Hepatocyte (in vitro differentiated cells): ENCODE results near the gene PSMG3. TPM values are rescaled to one million over a fixed set of nuclear protein-coding genes. Genes with fewer than 3 reads are reported as not detected.
A peak's percentile ranks its signal among the peaks of the same experiment; 100 is the strongest.

ENCODE experiments used
- DNase-seq: peaks from one replicate; pipeline ENCODE4 v3.0.0-alpha.2; 2016; ENCODE audit warnings: low spot score
- H2AFZ ChIP-seq: fragments of 200-600 bp; sonication (generic); 2 replicates; pipeline ENCODE4 v1.6.0; 2016; ENCODE audit warnings: antibody characterized with exemption, mild to moderate bottlenecking
- H3K27ac ChIP-seq: fragments of 200-600 bp; sonication (generic); 2 replicates; pipeline ENCODE4 v1.5.1; 2016; ENCODE audit warnings: mild to moderate bottlenecking
- H3K27me3 ChIP-seq: fragments of 200-600 bp; sonication (generic); 2 replicates; pipeline ENCODE4 v1.6.1; 2016
- H3K36me3 ChIP-seq: fragments of 200-600 bp; sonication (generic); replicated peaks from 2 replicates; pipeline ENCODE4 v1.5.1; 2016; ENCODE audit warnings: low read depth; ENCODE audit not compliant: insufficient read depth
- H3K4me1 ChIP-seq: fragments of 200-600 bp; sonication (generic); 2 replicates; pipeline ENCODE4 v1.5.1; 2016; ENCODE audit warnings: mild to moderate bottlenecking, moderate library complexity; ENCODE audit not compliant: insufficient read depth
- H3K4me2 ChIP-seq: fragments of 200-600 bp; sonication (generic); 2 replicates; pipeline ENCODE4 v1.6.0; 2016
- H3K4me3 ChIP-seq: fragments of 200-600 bp; sonication (generic); 2 replicates; pipeline ENCODE4 v1.5.1; 2016; ENCODE audit warnings: mild to moderate bottlenecking
- H3K79me2 ChIP-seq: fragments of 200-600 bp; sonication (generic); 2 replicates; pipeline ENCODE4 v1.6.0; 2017; ENCODE audit warnings: mild to moderate bottlenecking
- H3K9me2 ChIP-seq: fragments of 200-600 bp; sonication (generic); replicated peaks from 2 replicates; pipeline ENCODE4 v1.6.0; 2017; ENCODE audit warnings: mild to moderate bottlenecking; ENCODE audit not compliant: insufficient read depth
- H3K9me3 ChIP-seq: fragments of 200-600 bp; sonication (generic); 2 replicates; pipeline ENCODE4 v1.5.1; 2016; ENCODE audit warnings: low read depth, mild to moderate bottlenecking
- H4K20me1 ChIP-seq: fragments of 200-600 bp; sonication (generic); 2 replicates; pipeline ENCODE4 v1.6.0; 2016; ENCODE audit warnings: mild to moderate bottlenecking; ENCODE audit not compliant: insufficient read depth, poor library complexity, severe bottlenecking
- CTCF ChIP-seq: fragments of 200-600 bp; sonication (generic); IDR thresholded peaks from 2 replicates; pipeline ENCODE4 v1.5.1; 2016; ENCODE audit warnings: antibody characterized with exemption, mild to moderate bottlenecking; ENCODE audit not compliant: poor library complexity
- EZH2 ChIP-seq: fragments of 200-600 bp; sonication (generic); IDR thresholded peaks from 2 replicates; pipeline ENCODE4 v1.6.1; 2016; ENCODE audit warnings: antibody characterized with exemption, mild to moderate bottlenecking, borderline replicate concordance
- EZH2phosphoT487 ChIP-seq: fragments of 200-600 bp; sonication (generic); IDR thresholded peaks from one replicate; pipeline ENCODE4 v1.6.1; 2018; ENCODE audit warnings: antibody characterized with exemption, mild to moderate bottlenecking, low read depth, moderate library complexity; ENCODE audit not compliant: unreplicated experiment, severe bottlenecking
- WGBS: methylation state at CpG from one replicate; pipeline ENCODE4 v1.1.6; 2016; ENCODE audit warnings: low lambda C conversion rate; ENCODE audit errors: missing lambda C conversion rate; 5-methylcytosine and 5-hydroxymethylcytosine counted together
- polyA plus RNA-seq: library from polyadenylated mRNA; unstranded; fragments of >200 nt; fragmentation: Nextera tagmentation; extraction: Ambion mirVana; gene quantifications from 2 replicates; pipeline ENCODE4 v1.2.1, GENCODE V29; 2016
- total RNA-seq: library from RNA; depleted of rRNA; stranded (reverse); fragments of >200 nt; gene quantifications from 2 replicates; pipeline ENCODE4 v1.2.3, GENCODE V29; 2014

The PSMG3 gene
- total and polyA plus RNA-seq, 2 experiments from 2014 or later, result 42.7 to 44.8 TPM

- no peak overlapping the region for H3K27ac ChIP-seq
- no peak overlapping the region for H3K4me2 ChIP-seq
- H3K36me3 ChIP-seq, result no peaks in the 10 kb centered on the region
- no peak overlapping the region for H3K4me3 ChIP-seq
- DNase-seq, result peak; percentile 86
- H3K79me2 ChIP-seq, result no peaks in the 10 kb centered on the region
- no peaks in the 10 kb centered on the region for H3K27me3 ChIP-seq
- H2AFZ ChIP-seq, result no peak overlapping the region
- H3K9me2 ChIP-seq, result no peaks in the 10 kb centered on the region
- WGBS, result 23% methylated on average over 14 of the region's 14 CpGs
- TF ChIP-seq EZH2 (no peak), CTCF (peak; percentile 94), EZH2phosphoT487 (no peak)
- H3K4me1 ChIP-seq, result no peaks in the 10 kb centered on the region
- H4K20me1 ChIP-seq, result no peaks in the 10 kb centered on the region
- no peaks in the 10 kb centered on the region for H3K9me3 ChIP-seq
Measured at GRCh38 chr7:1579481-1580421, 9.9 kb upstream of the PSMG3 start.

- no peak for TF ChIP-seq CTCF
- TF ChIP-seq EZH2phosphoT487, result no peak
- no peak for TF ChIP-seq EZH2
- Histone ChIP-seq H3K9me2 (no peaks in the 10 kb centered on the region), H3K36me3 (no peaks in the 10 kb centered on the region), H3K79me2 (no peaks in the 10 kb centered on the region), H3K4me3 (no peak overlapping the region), H3K27me3 (no peaks in the 10 kb centered on the region), H3K4me2 (no peak overlapping the region), H4K20me1 (no peaks in the 10 kb centered on the region), H2AFZ (no peak overlapping the region), H3K4me1 (no peaks in the 10 kb centered on the region), H3K9me3 (no peaks in the 10 kb centered on the region), H3K27ac (no peak overlapping the region)
- no peak for DNase-seq
- WGBS, result 93% methylated on average over 6 of the region's 6 CpGs
Measured at GRCh38 chr7:1578513-1578912, 8.7 kb upstream of the PSMG3 start.

GRCh38 chr7:1576521-1577253 is 6.9 kb upstream of the PSMG3 start:
- Histone ChIP-seq H3K4me2 (no peak overlapping the region), H3K27me3 (no peaks in the 10 kb centered on the region)
- DNase-seq, result no peak

More at GRCh38 chr7:1576521-1577253, 6.9 kb upstream of the PSMG3 start:
- no peaks in the 10 kb centered on the region for H3K9me2 ChIP-seq
- peaks cover 7% of the 10 kb centered on the region for H3K4me1 ChIP-seq
- no peaks in the 10 kb centered on the region for H3K79me2 ChIP-seq
- TF ChIP-seq EZH2 (no peak), CTCF (no peak), EZH2phosphoT487 (no peak)
- H2AFZ ChIP-seq, result no peak overlapping the region
- H3K9me3 ChIP-seq, result no peaks in the 10 kb centered on the region
- H3K36me3 ChIP-seq, result no peaks in the 10 kb centered on the region
- H4K20me1 ChIP-seq, result no peaks in the 10 kb centered on the region
- no peak overlapping the region for H3K4me3 ChIP-seq
- 42% methylated on average over 15 of the region's 15 CpGs for WGBS
- no peak overlapping the region for H3K27ac ChIP-seq
